CD4-positive, alpha-beta T cell (primary cell): ENCODE measurements around the gene GRAP. TPM values are rescaled to one million over a fixed set of nuclear protein-coding genes. Genes with fewer than 3 reads are reported as not detected.
"Not testable (repeated sequence)": the region's sequence is repeated elsewhere in the genome, so short reads cannot be mapped to it uniquely, and the experiment has no call there.

ENCODE experiments used
- ATAC-seq: fragments of 200-7000 bp; cut with Tn5 transposase; one replicate; pipeline ENCODE4 v1.10.0; 2022; ENCODE audit warnings: mild to moderate bottlenecking; ENCODE audit not compliant: poor library complexity
- CTCF ChIA-PET: fragments of 350-600 bp; sonication (Branson Sonifier 250); formaldehyde crosslinking; loops from one replicate; lab custom pipeline; 2021; ENCODE audit warnings: antibody characterized with exemption, inconsistent platforms; lab: Charles Lee
- POLR2A ChIA-PET: fragments of 350-600 bp; sonication (Branson Sonifier 250); formaldehyde crosslinking; loops from one replicate; lab custom pipeline; 2021; ENCODE audit warnings: antibody characterized with exemption, inconsistent platforms; lab: Charles Lee
- DNase-seq, 14 experiments: peaks; one replicate each; pipeline ENCODE4 v3.0.0-alpha.2; 2013 to 2020; ENCODE audit warnings: mixed read lengths in 2 of 14
- H3K27ac ChIP-seq, 2 donors: one replicate each; pipeline versions ENCODE4 v1.5.1 to v1.7.0; 2013; ENCODE audit warnings: low read length in 2 of 2, low read depth in 1 of 2, mild to moderate bottlenecking in 1 of 2
- H3K27me3 ChIP-seq, 2 experiments: 1 replicate in 1 of 2; 2 replicates in 1 of 2; pipeline versions ENCODE4 v1.6.1 to v1.7.0; 2013; ENCODE audit warnings: low read length in 2 of 2, control low read depth in 1 of 2, mild to moderate bottlenecking in 1 of 2, moderate library complexity in 1 of 2; ENCODE audit not compliant: insufficient read depth in 2 of 2, control insufficient read depth in 1 of 2
- H3K36me3 ChIP-seq: one replicate; pipeline ENCODE4 v1.6.1; 2013; ENCODE audit warnings: low read length, control low read depth; ENCODE audit not compliant: insufficient read depth
- H3K4me1 ChIP-seq: one replicate; pipeline ENCODE4 v1.6.1; 2013; ENCODE audit warnings: low read length, control low read depth; ENCODE audit not compliant: insufficient read depth
- H3K4me3 ChIP-seq: one replicate; pipeline ENCODE4 v1.5.1; 2013; ENCODE audit warnings: mild to moderate bottlenecking, low read length, moderate library complexity
- H3K9me3 ChIP-seq, 2 experiments: 1 replicate in 1 of 2; 2 replicates in 1 of 2; pipeline versions ENCODE4 v1.6.1 to v1.7.0; 2013; ENCODE audit warnings: low read length in 2 of 2, mild to moderate bottlenecking in 2 of 2, control low read depth in 1 of 2, moderate library complexity in 1 of 2; ENCODE audit not compliant: control insufficient read depth in 1 of 2, insufficient read depth in 1 of 2
- H3K27ac Mint-ChIP-seq: one replicate; pipeline ENCODE4 v1.8.0; 2020; ENCODE audit warnings: mixed read lengths
- H3K27me3 Mint-ChIP-seq: one replicate; pipeline ENCODE4 v1.8.0; 2021; ENCODE audit warnings: mixed read lengths
- H3K36me3 Mint-ChIP-seq: one replicate; pipeline ENCODE4 v1.8.0; 2021; ENCODE audit warnings: low read depth, mixed read lengths
- H3K4me1 Mint-ChIP-seq: one replicate; pipeline ENCODE4 v1.8.0; 2021; ENCODE audit warnings: low read depth, mixed read lengths
- H3K4me3 Mint-ChIP-seq: one replicate; pipeline ENCODE4 v1.8.0; 2020; ENCODE audit warnings: mild to moderate bottlenecking, mixed read lengths
- H3K9me3 Mint-ChIP-seq: one replicate; pipeline ENCODE4 v1.8.0; 2020; ENCODE audit warnings: mixed read lengths
- intact Hi-C, 2 experiments: fragments of 100-400 bp; cut with DNase I in 1 of 2; cut with micrococcal nuclease in 1 of 2; formaldehyde crosslinking; loops; one replicate each; pipeline versions ENCODE4 v1.15.1 to v1.9.0; 2023 to 2025; cut with DNase I, micrococcal nuclease
- polyA plus RNA-seq, 2 donors: library from polyadenylated mRNA; unstranded; fragments of 120-200 nt; gene quantifications; one replicate each; pipeline ENCODE4 v1.2.1, GENCODE V29; 2013
- total RNA-seq, 174 experiments: library from RNA in 2 of 174; stranded (reverse) in 2 of 174; gene quantifications; one replicate each; pipeline ENCODE4 v1.2.3 and lab custom pipeline; 2021 to 2026

The GRAP gene
- 10 to 100 TPM; 20.1 to 20.4 TPM for total RNA-seq
- polyA plus RNA-seq (2013, experiment 1 of 2): 55.5 TPM
- 48.7 TPM for polyA plus RNA-seq (2013, experiment 2 of 2)
- total RNA-seq (lab: John Stamatoyannopoulos, UW): 6.0 to 247 (median 66.7) reads per million in 172 experiments

- H3K27me3 ChIP-seq, H3K36me3 ChIP-seq, H3K27me3 Mint-ChIP-seq, CTCF ChIA-PET, DNase-seq, POLR2A ChIA-PET, H3K4me1 Mint-ChIP-seq, H3K9me3 ChIP-seq, H3K4me3 Mint-ChIP-seq, H3K9me3 Mint-ChIP-seq, H3K36me3 Mint-ChIP-seq, intact Hi-C loops, H3K4me1 ChIP-seq, H3K27ac ChIP-seq, H3K27ac Mint-ChIP-seq: not testable (repeated sequence)
- ATAC-seq: peak; percentile 92
- H3K4me3 ChIP-seq: peak within 1 kb of the TSS; percentile 32
Measured at GRCh38 chr17:19046782-19047375, at the start of gene GRAP. TSS of gene GRAP (minus strand) at chr17:19046957. CDS start at chr17:19046926, 31 bp downstream.

- DNase-seq, H3K4me3 ChIP-seq, H3K36me3 ChIP-seq, H3K27ac ChIP-seq, H3K27me3 Mint-ChIP-seq, POLR2A ChIA-PET, H3K27ac Mint-ChIP-seq, H3K9me3 Mint-ChIP-seq, intact Hi-C loops, H3K9me3 ChIP-seq, H3K27me3 ChIP-seq, H3K4me1 ChIP-seq, ATAC-seq, H3K4me3 Mint-ChIP-seq, H3K36me3 Mint-ChIP-seq, H3K4me1 Mint-ChIP-seq, CTCF ChIA-PET: not testable (repeated sequence)
Measured at GRCh38 chr17:19093684-19094438, 47.1 kb upstream of the GRAP start.

GRCh38 chr17:19092737-19093683 lies 46.3 kb upstream of the GRAP start:
- H3K27me3 Mint-ChIP-seq, H3K4me3 Mint-ChIP-seq, H3K9me3 Mint-ChIP-seq, H3K9me3 ChIP-seq, H3K27me3 ChIP-seq, H3K36me3 Mint-ChIP-seq, H3K4me3 ChIP-seq, H3K4me1 Mint-ChIP-seq, DNase-seq, H3K36me3 ChIP-seq, POLR2A ChIA-PET, intact Hi-C loops, ATAC-seq, H3K27ac Mint-ChIP-seq, CTCF ChIA-PET, H3K4me1 ChIP-seq, H3K27ac ChIP-seq: not testable (repeated sequence)

GRCh38 chr17:19090058-19090772 lies 43.5 kb upstream of the GRAP start:
- intact Hi-C loops, H3K27ac Mint-ChIP-seq, H3K4me3 Mint-ChIP-seq, H3K27ac ChIP-seq, POLR2A ChIA-PET, H3K36me3 Mint-ChIP-seq, CTCF ChIA-PET, DNase-seq, H3K27me3 ChIP-seq, H3K9me3 Mint-ChIP-seq, H3K27me3 Mint-ChIP-seq, H3K4me1 Mint-ChIP-seq, H3K9me3 ChIP-seq, H3K4me1 ChIP-seq, H3K4me3 ChIP-seq, H3K36me3 ChIP-seq: not testable (repeated sequence)
- ATAC-seq: peak; percentile 65

- H3K27ac ChIP-seq, CTCF ChIA-PET, H3K27me3 ChIP-seq, H3K4me1 ChIP-seq, H3K27ac Mint-ChIP-seq, POLR2A ChIA-PET, H3K4me3 ChIP-seq, H3K4me3 Mint-ChIP-seq, H3K9me3 Mint-ChIP-seq, H3K36me3 ChIP-seq, intact Hi-C loops, H3K27me3 Mint-ChIP-seq, ATAC-seq, H3K9me3 ChIP-seq, H3K36me3 Mint-ChIP-seq, DNase-seq, H3K4me1 Mint-ChIP-seq: not testable (repeated sequence)
Measured at GRCh38 chr17:19088804-19089685, 42.3 kb upstream of the GRAP start.

GRCh38 chr17:19077386-19077785 lies 30.6 kb upstream of the GRAP start:
- not testable (repeated sequence) for H3K27me3 Mint-ChIP-seq, H3K9me3 ChIP-seq

More at GRCh38 chr17:19077386-19077785, 30.6 kb upstream of the GRAP start:
- CTCF ChIA-PET, ATAC-seq, H3K27ac Mint-ChIP-seq, intact Hi-C loops, H3K4me1 ChIP-seq, H3K36me3 ChIP-seq, H3K4me1 Mint-ChIP-seq, POLR2A ChIA-PET, H3K27me3 ChIP-seq, DNase-seq, H3K4me3 ChIP-seq, H3K27ac ChIP-seq, H3K36me3 Mint-ChIP-seq, H3K9me3 Mint-ChIP-seq, H3K4me3 Mint-ChIP-seq: not testable (repeated sequence)
